HepG2 (cell line): Measurements from ENCODE around the gene CGREF1. TPM values are rescaled to one million over a fixed set of nuclear protein-coding genes. Genes with fewer than 3 reads are reported as not detected.

Experiments
- ATAC-seq: fragments of 200-7000 bp; cut with Tn5 transposase; 3 replicates; pipeline ENCODE4 v1.9.1; 2020; ENCODE audit warnings: mild to moderate bottlenecking, moderate library complexity
- BruUV-seq: library from RNA; stranded (reverse); fragments of 400-500 nt; replicated peaks from 2 replicates; lab custom pipeline; 2021; lab: Mats Ljungman, UMichigan
- CTCF ChIA-PET: fragments of 300-600 bp; formaldehyde crosslinking; extraction: SDS; loops from one replicate; lab custom pipeline; 2021; ENCODE audit warnings: low total read pairs, inconsistent platforms, low intra/inter-chr PET ratio; lab: Yijun Ruan, JAX
- POLR2A ChIA-PET: fragments of 350-600 bp; sonication (Branson Sonifier 250); formaldehyde crosslinking; loops from one replicate; lab custom pipeline; 2020; ENCODE audit warnings: antibody characterized with exemption, inconsistent platforms; lab: Yijun Ruan, JAX
- DNase-seq: peaks from one replicate; pipeline ENCODE4 v3.0.0-alpha.2; 2015; ENCODE audit warnings: low spot score
- FAIRE-seq: peaks from 3 replicates; lab custom pipeline; 2011; peaks lifted over from hg19 to GRCh38; lab: Jason Lieb, UNC
- H2AFZ ChIP-seq: one replicate; pipeline ENCODE4 v1.6.1; 2011; ENCODE audit warnings: low read length, inconsistent platforms
- H3K27ac ChIP-seq: fragments of 300-600 bp; 3 replicates; pipeline ENCODE4 v1.8.0; 2011; ENCODE audit warnings: mixed run types, mild to moderate bottlenecking, mixed read lengths, low read length, inconsistent platforms; ENCODE audit not compliant: insufficient read depth; ENCODE audit errors: extremely low read length
- H3K27me3 ChIP-seq, 2 experiments: fragments of 200-600 bp in 1 of 2; 2 replicates in 1 of 2; 3 replicates in 1 of 2; pipeline versions ENCODE4 v1.6.0 to v1.8.0; 2011; ENCODE audit warnings: low read length in 2 of 2, mild to moderate bottlenecking in 2 of 2, moderate library complexity in 2 of 2, inconsistent platforms in 1 of 2; ENCODE audit not compliant: insufficient read depth in 2 of 2, control insufficient read depth in 1 of 2
- H3K36me3 ChIP-seq, 2 experiments: fragments of 200-600 bp in 1 of 2; replicated peaks in 1 of 2; 2 replicates in 1 of 2; 3 replicates in 1 of 2; pipeline versions ENCODE4 v1.5.1 to v1.8.0; 2011; ENCODE audit warnings: low read length in 2 of 2, inconsistent platforms in 1 of 2; ENCODE audit not compliant: insufficient read depth in 2 of 2, control insufficient read depth in 1 of 2
- H3K4me1 ChIP-seq: 2 replicates; pipeline ENCODE4 v1.5.1; 2012; ENCODE audit warnings: low read length, inconsistent platforms; ENCODE audit not compliant: insufficient read depth
- H3K4me2 ChIP-seq: 2 replicates; pipeline ENCODE4 v1.6.0; 2011; ENCODE audit warnings: low read depth, low read length, inconsistent platforms
- H3K4me3 ChIP-seq, 3 experiments: fragments of 200-600 bp in 1 of 3; sonication (generic), shearing (Covaris generic) in 1 of 3; replicated peaks in 1 of 3; 2 replicates each; pipeline ENCODE4 v1.5.1; 2011 to 2016; ENCODE audit warnings: low read length in 3 of 3, inconsistent platforms in 2 of 3, low read depth in 2 of 3, mild to moderate bottlenecking in 2 of 3, control low read depth in 1 of 3, mixed read lengths in 1 of 3; ENCODE audit not compliant: insufficient read depth in 1 of 3
- H3K79me2 ChIP-seq: one replicate; pipeline ENCODE4 v1.6.1; 2011; ENCODE audit warnings: low read length, inconsistent platforms; ENCODE audit not compliant: insufficient read depth
- H3K9ac ChIP-seq: 2 replicates; pipeline ENCODE4 v1.6.0; 2011; ENCODE audit warnings: mild to moderate bottlenecking, low read depth, low read length, inconsistent platforms; ENCODE audit not compliant: insufficient read depth
- H3K9me3 ChIP-seq: 2 replicates; pipeline ENCODE4 v1.5.1; 2012; ENCODE audit warnings: mild to moderate bottlenecking, low read length
- H4K20me1 ChIP-seq: 2 replicates; pipeline ENCODE4 v1.6.0; 2011; ENCODE audit warnings: inconsistent platforms, mild to moderate bottlenecking, low read length, moderate library complexity; ENCODE audit not compliant: insufficient read depth
- BRCA1 ChIP-seq: sonication (generic); formaldehyde crosslinking; IDR thresholded peaks from 2 replicates; pipeline ENCODE4 v1.4.0; 2020; ENCODE audit warnings: missing genetic modification reagents
- HNRNPL ChIP-seq: fragments of 200-400 bp; formaldehyde crosslinking; IDR thresholded peaks from 2 replicates; pipeline ENCODE4 v1.6.1; 2017; ENCODE audit warnings: mild to moderate bottlenecking, low read depth, low read length
- KMT2B ChIP-seq: IDR thresholded peaks from 2 replicates; pipeline ENCODE4 v1.6.1; 2016; ENCODE audit warnings: missing genetic modification reagents, missing compliant biosample characterization
- LCORL ChIP-seq, 2 experiments: fragments of 450-650 bp in 1 of 2; sonication (generic) in 1 of 2; formaldehyde crosslinking in 1 of 2; IDR thresholded peaks; 2 replicates each; pipeline versions ENCODE4 v1.5.0 to v1.6.1; 2017 to 2020; ENCODE audit warnings: antibody characterized with exemption in 1 of 2, missing genetic modification reagents in 1 of 2
- NCOA1 ChIP-seq: sonication (generic); formaldehyde crosslinking; IDR thresholded peaks from 2 replicates; pipeline ENCODE4 v1.9.0; 2021; ENCODE audit warnings: missing genetic modification reagents
- PHF21A ChIP-seq: sonication (generic); formaldehyde crosslinking; IDR thresholded peaks from 2 replicates; pipeline ENCODE4 v1.5.0; 2020; ENCODE audit warnings: mild to moderate bottlenecking, missing genetic modification reagents
- SP140L ChIP-seq: sonication (generic); formaldehyde crosslinking; IDR thresholded peaks from 2 replicates; pipeline ENCODE4 v1.4.0; 2020; ENCODE audit warnings: missing genetic modification reagents, borderline replicate concordance
- SSRP1 ChIP-seq: IDR thresholded peaks from 2 replicates; pipeline ENCODE4 v1.6.1; 2016; ENCODE audit warnings: control low read depth
- ZFP36 ChIP-seq: fragments of 150-350 bp; IDR thresholded peaks from 2 replicates; pipeline ENCODE4 v1.6.1; 2018; ENCODE audit warnings: borderline replicate concordance, low read length, low read depth; ENCODE audit not compliant: partially characterized antibody
- ZMAT3 ChIP-seq: sonication (generic); formaldehyde crosslinking; conservative IDR thresholded peaks from 2 replicates; pipeline ENCODE4 v1.7.0; 2021; ENCODE audit warnings: missing genetic modification reagents
- ZNF292 ChIP-seq: sonication (generic); formaldehyde crosslinking; IDR thresholded peaks from 2 replicates; pipeline ENCODE4 v1.8.1; 2022; ENCODE audit warnings: mild to moderate bottlenecking, low read depth, missing genetic modification reagents, borderline replicate concordance
- ZNF709 ChIP-seq: sonication (generic); formaldehyde crosslinking; IDR thresholded peaks from 2 replicates; pipeline ENCODE4 v1.5.0; 2020; ENCODE audit warnings: mild to moderate bottlenecking, missing genetic modification reagents
- ZNF724P ChIP-seq: sonication (generic); formaldehyde crosslinking; IDR thresholded peaks from 2 replicates; pipeline ENCODE4 v1.8.0; 2022; ENCODE audit warnings: missing genetic modification reagents, borderline replicate concordance
- ZNF775 ChIP-seq: sonication (generic); formaldehyde crosslinking; IDR thresholded peaks from 2 replicates; pipeline ENCODE4 v1.4.0; 2020; ENCODE audit warnings: missing genetic modification reagents, mild to moderate bottlenecking, moderate library complexity, borderline replicate concordance
- ZNF776 ChIP-seq: sonication (generic); formaldehyde crosslinking; IDR thresholded peaks from 2 replicates; pipeline ENCODE4 v1.4.0; 2020; ENCODE audit warnings: mild to moderate bottlenecking, missing genetic modification reagents
- WGBS: methylation state at CpG from one replicate; pipeline ENCODE4 v1.1.6; 2017; ENCODE audit warnings: low lambda C conversion rate; 5-methylcytosine and 5-hydroxymethylcytosine counted together
- in situ Hi-C: cut with HindIII; loops from 2 replicates; pipeline ENCODE4 v1.10.0; 2017; ENCODE audit warnings: low pct_unique_long_range_greater_than_20kb; ENCODE audit not compliant: extremely low pct_ligation_motif_present
- intact Hi-C: fragments of 100-400 bp; cut with micrococcal nuclease; formaldehyde crosslinking; loops from one replicate; pipeline ENCODE4 v1.10.0; 2022; ENCODE audit not compliant: unreplicated experiment
- polyA plus RNA-seq, 8 experiments: library from polyadenylated mRNA; depleted of rRNA in 3 of 8; stranded (reverse) in 7 of 8; unstranded in 1 of 8; fragments of >200 nt; fragmentation: Illumina TruSeq in 4 of 8; extraction: Trizol in 4 of 8; gene quantifications; 2 replicates each; pipeline versions ENCODE4 v1.2.1 to v1.2.3, GENCODE V29; 2011 to 2016; ENCODE audit warnings: low read depth in 4 of 8, missing spikeins in 1 of 8, mixed read lengths in 1 of 8; ENCODE audit not compliant: insufficient read depth in 1 of 8
- total RNA-seq, 5 experiments: library from RNA; depleted of rRNA; stranded (reverse); fragments of >200 nt; fragmentation: Illumina TruSeq; extraction: Trizol; gene quantifications; 2 replicates each; pipeline ENCODE4 v1.2.3, GENCODE V29; 2016; ENCODE audit warnings: low read depth in 1 of 5
- TF ChIP-seq, protein P1 (sequence below): sonication (generic); formaldehyde crosslinking; IDR thresholded peaks from 2 replicates; pipeline ENCODE4 v1.5.0; 2020; ENCODE audit warnings: mild to moderate bottlenecking, low read depth, missing genetic modification reagents, borderline replicate concordance
- TF ChIP-seq, protein P2 (sequence below): sonication (generic); formaldehyde crosslinking; IDR thresholded peaks from 2 replicates; pipeline ENCODE4 v1.5.1; 2020; ENCODE audit warnings: mild to moderate bottlenecking, missing genetic modification reagents, borderline replicate concordance
- TF ChIP-seq, protein P3 (sequence below): sonication (generic); formaldehyde crosslinking; IDR thresholded peaks from 2 replicates; pipeline ENCODE4 v1.4.0; 2020; ENCODE audit warnings: mild to moderate bottlenecking, missing genetic modification reagents
- TF ChIP-seq, protein P4 (sequence below): sonication (generic); formaldehyde crosslinking; IDR thresholded peaks from 2 replicates; pipeline ENCODE4 v1.5.0; 2020; ENCODE audit warnings: mild to moderate bottlenecking, missing genetic modification reagents, borderline replicate concordance

The CGREF1 gene
- total and polyA plus RNA-seq, 2 of the 13 experiments (the other 11 are each of a cell fraction or from before 2014, with no cell fraction given), result 13.9 to 23.4 TPM

DNA sequence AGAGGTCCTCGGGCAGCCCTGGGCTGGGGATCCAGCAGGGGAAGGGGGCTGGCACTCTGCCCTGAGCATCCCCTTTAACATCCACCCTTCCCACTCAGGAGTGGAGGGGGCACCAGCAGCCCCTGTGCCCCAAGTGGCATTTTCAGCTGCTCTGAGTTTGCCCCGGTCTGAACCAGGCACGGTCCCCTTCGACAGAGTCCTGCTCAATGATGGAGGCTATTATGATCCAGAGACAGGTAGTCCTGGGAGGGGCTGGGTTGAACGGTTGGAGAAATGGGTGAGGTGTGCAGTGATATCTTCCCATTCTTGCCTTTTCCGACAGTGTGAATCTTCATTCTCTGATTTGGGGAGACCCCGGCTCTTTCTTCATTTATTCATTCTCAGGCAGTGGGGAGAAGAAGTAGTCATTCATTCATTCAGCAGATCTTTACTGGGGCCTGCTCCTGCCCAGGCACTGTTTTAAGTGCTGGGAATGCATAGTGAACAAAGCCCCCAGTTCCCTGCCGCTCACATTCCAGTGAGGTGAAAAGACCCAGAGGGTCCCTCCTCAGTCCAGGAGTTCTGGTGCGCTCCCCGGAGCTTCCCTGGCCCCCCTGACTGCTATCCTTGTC is 33.8 kb downstream of the CGREF1 start:
- Histone ChIP-seq H2AFZ (no peak overlapping the region), H3K9me3 (no peaks in the 10 kb centered on the region), H3K4me2 (peak overlapping the region; percentile 84), H3K9ac (peak overlapping the region; percentile 63; the same call in 1 of the 2 replicates), H3K36me3 (no peaks in the 10 kb centered on the region; a peak in 3 of 5 replicates), H4K20me1 (no peaks in the 10 kb centered on the region), H3K27me3 (no peaks in the 10 kb centered on the region), H3K4me3 (peak overlapping the region in 2 of 3 experiments; percentile 53 to 77; a peak in 4 of 6 replicates), H3K4me1 (peaks cover 76% of the 10 kb centered on the region), H3K79me2 (peaks cover 33% of the 10 kb centered on the region), H3K27ac (no peak overlapping the region)
- WGBS, result 92% methylated on average over 10 of the region's 10 CpGs
- TSS peak; percentile 71 for BruUV-seq
- FAIRE-seq (no peak), ATAC-seq (no peak), DNase-seq (no peak)
- in situ Hi-C loops, result no loop called here
- TF ChIP-seq, protein P1, sequence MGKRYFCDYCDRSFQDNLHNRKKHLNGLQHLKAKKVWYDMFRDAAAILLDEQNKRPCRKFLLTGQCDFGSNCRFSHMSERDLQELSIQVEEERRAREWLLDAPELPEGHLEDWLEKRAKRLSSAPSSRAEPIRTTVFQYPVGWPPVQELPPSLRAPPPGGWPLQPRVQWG, result no peak
- no peak for TF ChIP-seq ZNF775 (CRISPR knock-in tag)
- no peak for TF ChIP-seq BRCA1
- 0 out of 2 replicates have a peak, but pooled peaks have one; percentile 28 for TF ChIP-seq KMT2B (CRISPR knock-in tag)
- TF ChIP-seq, protein P2, sequence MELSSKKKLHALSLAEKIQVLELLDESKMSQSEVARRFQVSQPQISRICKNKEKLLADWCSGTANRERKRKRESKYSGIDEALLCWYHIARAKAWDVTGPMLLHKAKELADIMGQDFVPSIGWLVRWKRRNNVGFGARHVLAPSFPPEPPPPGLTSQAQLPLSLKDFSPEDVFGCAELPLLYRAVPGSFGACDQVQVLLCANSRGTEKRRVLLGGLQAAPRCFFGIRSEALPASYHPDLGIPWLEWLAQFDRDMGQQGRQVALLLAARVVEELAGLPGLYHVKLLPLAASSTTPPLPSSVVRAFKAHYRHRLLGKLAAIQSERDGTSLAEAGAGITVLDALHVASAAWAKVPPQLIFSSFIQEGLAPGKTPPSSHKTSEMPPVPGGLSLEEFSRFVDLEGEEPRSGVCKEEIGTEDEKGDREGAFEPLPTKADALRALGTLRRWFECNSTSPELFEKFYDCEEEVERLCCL (CRISPR knock-in tag), result 0 out of 2 replicates have a peak, but pooled peaks have one; percentile 53
- peak; percentile 49; the same call in 1 of the 2 replicates for TF ChIP-seq ZNF292 (CRISPR knock-in tag)
- TF ChIP-seq LCORL (IDR thresholded peaks at IDR 0.05), result no peak
- peak; percentile 32; the same call in 1 of the 2 replicates for TF ChIP-seq LCORL (CRISPR knock-in tag; IDR thresholded peaks at IDR 0.05)
- 0 out of 2 replicates have a peak, but pooled peaks have one; percentile 39 for TF ChIP-seq ZNF724P (CRISPR knock-in tag)
- TF ChIP-seq ZNF709 (CRISPR knock-in tag), result 0 out of 2 replicates have a peak, but pooled peaks have one; percentile 3
- TF ChIP-seq ZFP36, result no peak
- TF ChIP-seq, protein P3, sequence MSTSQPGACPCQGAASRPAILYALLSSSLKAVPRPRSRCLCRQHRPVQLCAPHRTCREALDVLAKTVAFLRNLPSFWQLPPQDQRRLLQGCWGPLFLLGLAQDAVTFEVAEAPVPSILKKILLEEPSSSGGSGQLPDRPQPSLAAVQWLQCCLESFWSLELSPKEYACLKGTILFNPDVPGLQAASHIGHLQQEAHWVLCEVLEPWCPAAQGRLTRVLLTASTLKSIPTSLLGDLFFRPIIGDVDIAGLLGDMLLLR (CRISPR knock-in tag), result 0 out of 2 replicates have a peak, but pooled peaks have one; percentile 34
- no peak for TF ChIP-seq PHF21A (CRISPR knock-in tag)
- TF ChIP-seq ZNF776 (CRISPR knock-in tag), result peak; percentile 50; the same call in 1 of the 2 replicates
- peak; percentile 68; the same call in 1 of the 2 replicates for TF ChIP-seq ZMAT3 (CRISPR knock-in tag)
- TF ChIP-seq, protein P4, sequence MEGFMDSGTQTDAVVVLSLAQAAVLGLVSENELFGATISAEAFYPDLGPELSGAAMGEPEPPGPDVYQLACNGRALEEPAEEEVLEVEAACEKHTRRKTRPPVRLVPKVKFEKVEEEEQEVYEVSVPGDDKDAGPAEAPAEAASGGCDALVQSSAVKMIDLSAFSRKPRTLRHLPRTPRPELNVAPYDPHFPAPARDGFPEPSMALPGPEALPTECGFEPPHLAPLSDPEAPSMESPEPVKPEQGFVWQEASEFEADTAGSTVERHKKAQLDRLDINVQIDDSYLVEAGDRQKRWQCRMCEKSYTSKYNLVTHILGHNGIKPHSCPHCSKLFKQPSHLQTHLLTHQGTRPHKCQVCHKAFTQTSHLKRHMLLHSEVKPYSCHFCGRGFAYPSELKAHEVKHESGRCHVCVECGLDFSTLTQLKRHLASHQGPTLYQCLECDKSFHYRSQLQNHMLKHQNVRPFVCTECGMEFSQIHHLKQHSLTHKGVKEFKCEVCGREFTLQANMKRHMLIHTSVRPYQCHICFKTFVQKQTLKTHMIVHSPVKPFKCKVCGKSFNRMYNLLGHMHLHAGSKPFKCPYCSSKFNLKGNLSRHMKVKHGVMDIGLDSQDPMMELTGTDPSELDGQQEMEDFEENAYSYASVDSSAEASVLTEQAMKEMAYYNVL (CRISPR knock-in tag), result 0 out of 2 replicates have a peak, but pooled peaks have one; percentile 11
- TF ChIP-seq SP140L (CRISPR knock-in tag), result no peak
- TF ChIP-seq NCOA1 (CRISPR knock-in tag), result peak; percentile 53; the same call in 1 of the 2 replicates
- TF ChIP-seq HNRNPL, result no peak
- no peak for TF ChIP-seq SSRP1 (CRISPR knock-in tag)
- CTCF ChIA-PET, result interaction anchor here (1.3 to 2.0 kb wide), 2 partner anchors 13 to 35 kb away, joined by 3 to 6 read pairs; no protein-coding TSS in a partner anchor
- intact Hi-C loops, result loop anchor here (5.0 to 10.0 kb wide), 3 partner anchors 50 to 1162 kb away; partner anchors contain the start of gene TMEM214
- POLR2A ChIA-PET, result interaction anchor here (0.6 to 9.2 kb wide), 7 partner anchors 10 to 126 kb away, joined by 3 to 106 read pairs (median 28); partner anchors contain the start of genes ABHD1, AGBL5, OST4 and PREB
